ENCODE data around the gene SAMSN1. TPM values are rescaled to one million over a fixed set of nuclear protein-coding genes. Genes with fewer than 3 reads are reported as not detected.

Gene SAMSN1
- 10 to 100 TPM; 15.4 to 21.0 (median 19.6) TPM for polyA plus RNA-seq

DNA sequence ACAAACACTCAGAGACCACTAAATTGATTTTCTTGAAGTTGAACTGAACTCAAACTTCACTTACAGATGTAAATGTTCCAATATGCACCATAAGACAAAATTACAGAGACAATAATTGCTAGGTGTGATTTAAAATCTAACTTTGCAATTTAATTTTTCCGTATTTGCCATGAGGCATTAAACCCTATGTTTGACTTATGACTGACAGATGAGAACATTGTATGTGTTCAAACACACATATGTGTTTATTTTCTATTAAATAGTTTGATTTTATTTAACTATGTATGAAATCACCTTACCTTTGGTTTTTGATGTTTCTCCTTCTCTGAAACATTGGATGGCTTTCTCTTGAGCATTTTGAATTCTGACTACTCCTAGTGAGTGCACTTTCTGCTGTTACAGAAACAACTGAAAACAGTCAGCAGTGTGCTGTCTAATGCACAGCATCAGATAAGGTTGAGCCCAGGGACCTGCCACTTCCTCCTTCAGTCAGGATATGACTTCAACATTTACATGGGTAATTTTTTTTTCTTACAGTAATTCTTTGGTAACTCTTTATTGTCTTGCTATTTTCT is at the start of gene SAMSN1:
TSS of gene SAMSN1 (minus strand) at position 410 of the 575 bp plus-strand sequence. CDS start at position 356, 54 bp downstream.
- H3K9me3 Mint-ChIP-seq: no peaks in the 10 kb centered on the region
- no peaks in the 10 kb centered on the region for H3K36me3 Mint-ChIP-seq
- H3K4me1 Mint-ChIP-seq: peaks cover 45 to 71% of the 10 kb centered on the region in 2 donors
- H3K27me3 Mint-ChIP-seq (ENCODE audit: low read depth in 3 of 3): no peaks in the 10 kb centered on the region
- peak within 1 kb of the TSS; percentile 86 to 94 (median 92) for H3K4me3 Mint-ChIP-seq
- H3K27ac Mint-ChIP-seq: peak within 1 kb of the TSS; percentile 93 to 98 (median 94)
- DNase-seq: peak; percentile 46 to 73 (median 69)

DNA sequence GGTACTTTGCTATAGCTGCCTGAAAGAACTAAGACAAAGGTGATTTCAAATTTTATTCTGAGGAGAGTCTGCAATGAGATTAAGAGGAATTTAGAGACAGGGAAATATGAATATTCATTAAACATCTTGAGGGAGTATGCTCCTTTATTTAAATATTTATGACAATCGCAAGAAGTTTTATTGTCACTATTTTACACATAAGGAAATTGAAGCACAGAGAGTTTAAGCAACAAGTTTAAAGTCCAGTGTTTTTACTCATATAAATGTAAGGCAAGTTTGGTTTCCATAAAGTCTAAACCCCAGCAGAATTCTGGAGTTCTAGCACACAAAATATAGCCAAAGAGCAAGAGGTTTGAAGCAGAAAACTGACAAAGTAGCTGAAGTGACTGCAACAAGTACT is 49.3 kb upstream of the SAMSN1 start:
- Mint-ChIP-seq H3K36me3 (peaks cover 0 to 5% (median 4%) of the 10 kb centered on the region in 3 donors), H3K9me3 (peaks cover 0 to 4% (median 0%) of the 10 kb centered on the region in 6 donors), H3K4me3 (no peak overlapping the region), H3K4me1 (peaks cover 14 to 21% of the 10 kb centered on the region in 2 donors), H3K27ac (no peak overlapping the region), H3K27me3 (ENCODE audit: low read depth in 3 of 3) (peaks cover 0 to 2% (median 1%) of the 10 kb centered on the region in 3 donors)
- DNase-seq: no peak

DNA sequence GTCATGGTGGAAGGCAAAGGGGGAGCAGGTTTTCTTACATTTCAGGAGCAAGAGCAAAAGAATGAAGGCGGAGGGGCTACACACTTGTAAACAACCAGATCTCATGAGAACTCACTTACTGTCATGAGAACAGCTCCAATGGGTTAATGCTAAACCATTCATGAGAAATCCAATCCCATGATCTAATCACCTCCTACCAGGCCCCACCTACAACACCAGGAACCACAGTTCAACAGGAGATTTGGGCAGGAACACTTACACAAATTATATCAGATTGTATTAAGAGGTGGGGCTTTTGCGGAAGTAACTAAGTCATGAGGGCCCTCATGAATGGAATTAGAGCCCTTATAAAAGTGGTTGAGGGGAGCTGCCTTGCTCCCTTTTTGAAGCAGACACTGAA is 48.9 kb upstream of the SAMSN1 start:
- Mint-ChIP-seq H3K27me3 (ENCODE audit: low read depth in 3 of 3) (peaks cover 0 to 2% (median 1%) of the 10 kb centered on the region in 3 donors), H3K27ac (no peak overlapping the region), H3K36me3 (peaks cover 0 to 5% (median 4%) of the 10 kb centered on the region in 3 donors), H3K4me1 (peaks cover 14 to 26% of the 10 kb centered on the region in 2 donors), H3K4me3 (no peak overlapping the region), H3K9me3 (peaks cover 0 to 4% (median 0%) of the 10 kb centered on the region in 6 donors)
- DNase-seq: no peak

DNA sequence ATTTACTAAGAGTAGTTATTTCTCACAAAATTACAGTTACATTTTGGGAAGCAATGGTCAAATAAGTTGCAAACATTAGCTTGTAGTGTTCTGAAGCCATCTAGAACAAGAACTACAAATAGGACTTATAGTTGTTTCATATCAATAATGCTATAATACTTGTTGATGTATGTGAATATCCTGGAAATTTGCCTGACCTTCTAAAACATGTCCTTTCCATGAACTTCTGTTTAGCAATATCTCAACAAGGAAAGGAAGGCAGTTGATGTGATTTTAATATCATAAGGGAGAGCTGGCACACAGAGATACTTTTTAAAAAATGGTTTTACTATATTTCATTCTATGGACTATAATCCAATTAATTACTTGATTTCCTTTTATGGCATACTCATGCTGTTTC is 47.1 kb upstream of the SAMSN1 start:
- DNase-seq: no peak
- Mint-ChIP-seq H3K9me3 (peaks cover 0 to 4% (median under 1%) of the 10 kb centered on the region in 6 donors), H3K4me1 (peaks cover 18 to 31% of the 10 kb centered on the region in 2 donors), H3K36me3 (peaks cover 0 to 8% (median 4%) of the 10 kb centered on the region in 3 donors), H3K27me3 (ENCODE audit: low read depth in 3 of 3) (peaks cover 0 to 2% (median 0%) of the 10 kb centered on the region in 3 donors), H3K27ac (no peak overlapping the region), H3K4me3 (no peak overlapping the region)

DNA sequence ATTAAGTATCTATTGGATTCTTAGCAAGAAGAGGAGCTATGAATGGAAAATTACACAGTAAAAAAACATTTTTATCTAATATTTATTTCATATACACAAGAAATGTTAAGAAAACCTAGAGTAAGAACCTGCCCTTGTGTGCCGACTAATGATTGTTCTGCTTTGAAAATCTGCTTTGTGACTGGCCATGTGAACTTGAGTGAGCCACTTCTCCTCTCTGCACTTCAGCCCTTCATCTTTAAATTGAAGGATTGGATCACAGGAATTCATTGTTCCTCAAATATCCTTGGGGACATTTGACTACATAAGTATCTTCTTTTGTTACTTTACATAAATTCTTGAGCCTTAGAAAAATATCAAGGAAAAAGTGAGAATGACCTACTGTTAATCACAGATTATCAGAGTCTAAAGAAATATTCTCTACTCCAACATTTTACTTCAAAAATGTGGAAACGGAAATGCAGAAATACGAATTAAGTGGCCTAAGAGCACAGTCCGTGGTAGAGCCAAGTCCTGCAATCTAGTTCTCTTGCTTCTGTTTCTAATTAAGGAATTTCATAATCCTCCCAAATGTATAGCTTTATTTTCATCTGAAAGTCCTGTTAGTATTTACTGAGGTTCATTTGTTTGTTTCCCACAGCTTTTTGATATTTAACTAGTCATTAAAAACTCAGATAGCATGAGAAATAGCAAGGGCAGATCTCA is 46.3 kb upstream of the SAMSN1 start:
- Mint-ChIP-seq H3K36me3 (peaks cover 0 to 8% (median 4%) of the 10 kb centered on the region in 3 donors), H3K9me3 (peaks cover 0 to 4% (median 0%) of the 10 kb centered on the region in 6 donors), H3K27me3 (ENCODE audit: low read depth in 3 of 3) (peaks cover 0 to 2% (median 0%) of the 10 kb centered on the region in 3 donors), H3K4me1 (peaks cover 18 to 31% of the 10 kb centered on the region in 2 donors), H3K27ac (peak overlapping the region in 2 of 6 donors; percentile 34 to 61), H3K4me3 (peak overlapping the region in 1 of 5 donors; percentile 18)
- no peak for DNase-seq

DNA sequence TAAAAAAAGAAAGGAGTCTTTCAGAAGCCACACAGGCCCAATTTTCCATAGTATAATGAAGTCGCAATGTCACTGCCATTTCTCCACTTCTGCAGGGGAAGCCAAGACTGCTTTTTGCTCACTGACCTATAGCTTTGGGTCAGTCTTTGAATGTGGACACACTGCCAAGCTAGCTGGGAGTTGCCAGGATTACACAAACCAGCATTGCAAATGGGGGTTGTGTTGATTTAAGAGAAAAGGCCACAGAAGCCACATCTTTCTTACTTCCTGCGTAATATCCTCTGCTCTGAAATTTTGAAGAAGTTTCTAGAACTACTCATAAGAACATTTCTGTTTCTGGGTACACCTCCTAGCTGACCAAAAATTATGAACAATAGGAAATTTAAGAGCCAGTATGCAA is 45.8 kb upstream of the SAMSN1 start:
- H3K9me3 Mint-ChIP-seq: peaks cover 0 to 4% (median 0%) of the 10 kb centered on the region in 6 donors
- peak overlapping the region in 3 of 5 donors; percentile 18 to 44 (median 37) for H3K4me3 Mint-ChIP-seq
- peak in 2 of 3 donors; percentile 18 to 31 for DNase-seq
- H3K4me1 Mint-ChIP-seq: peaks cover 18 to 31% of the 10 kb centered on the region in 2 donors
- H3K36me3 Mint-ChIP-seq: peaks cover 0 to 8% (median 4%) of the 10 kb centered on the region in 3 donors
- peaks cover 0 to 2% (median 0%) of the 10 kb centered on the region in 3 donors for H3K27me3 Mint-ChIP-seq (ENCODE audit: low read depth in 3 of 3)
- peak overlapping the region; percentile 0 to 74 (median 65) for H3K27ac Mint-ChIP-seq

DNA sequence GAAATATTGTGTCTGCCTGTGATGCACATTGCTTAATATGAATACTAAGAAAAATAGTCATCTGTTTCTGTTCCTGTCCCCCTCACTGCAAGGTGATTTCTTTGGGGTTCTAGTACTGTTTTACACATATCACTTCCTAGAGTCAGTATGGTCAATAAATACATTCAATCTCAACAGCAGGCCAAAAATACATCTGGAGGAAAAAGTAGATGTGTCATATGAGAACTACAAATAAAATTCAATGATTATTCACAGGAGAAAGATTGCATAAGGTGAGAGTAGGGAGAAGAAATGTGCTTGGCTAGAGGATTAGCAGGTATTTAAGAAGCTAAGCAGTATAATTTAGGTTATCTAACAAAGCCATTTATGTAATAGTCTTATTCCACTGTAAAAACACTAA is 45.3 kb upstream of the SAMSN1 start:
- Mint-ChIP-seq H3K27me3 (ENCODE audit: low read depth in 3 of 3) (peaks cover 0 to 2% (median 0%) of the 10 kb centered on the region in 3 donors), H3K9me3 (peaks cover 0 to 4% (median 0%) of the 10 kb centered on the region in 6 donors), H3K4me1 (peaks cover 18 to 31% of the 10 kb centered on the region in 2 donors), H3K27ac (peak overlapping the region in 4 of 6 donors; percentile 27 to 74 (median 65)), H3K36me3 (peaks cover 0 to 8% (median 4%) of the 10 kb centered on the region in 3 donors), H3K4me3 (peak overlapping the region in 3 of 5 donors; percentile 18 to 44 (median 37))
- no peak for DNase-seq

DNA sequence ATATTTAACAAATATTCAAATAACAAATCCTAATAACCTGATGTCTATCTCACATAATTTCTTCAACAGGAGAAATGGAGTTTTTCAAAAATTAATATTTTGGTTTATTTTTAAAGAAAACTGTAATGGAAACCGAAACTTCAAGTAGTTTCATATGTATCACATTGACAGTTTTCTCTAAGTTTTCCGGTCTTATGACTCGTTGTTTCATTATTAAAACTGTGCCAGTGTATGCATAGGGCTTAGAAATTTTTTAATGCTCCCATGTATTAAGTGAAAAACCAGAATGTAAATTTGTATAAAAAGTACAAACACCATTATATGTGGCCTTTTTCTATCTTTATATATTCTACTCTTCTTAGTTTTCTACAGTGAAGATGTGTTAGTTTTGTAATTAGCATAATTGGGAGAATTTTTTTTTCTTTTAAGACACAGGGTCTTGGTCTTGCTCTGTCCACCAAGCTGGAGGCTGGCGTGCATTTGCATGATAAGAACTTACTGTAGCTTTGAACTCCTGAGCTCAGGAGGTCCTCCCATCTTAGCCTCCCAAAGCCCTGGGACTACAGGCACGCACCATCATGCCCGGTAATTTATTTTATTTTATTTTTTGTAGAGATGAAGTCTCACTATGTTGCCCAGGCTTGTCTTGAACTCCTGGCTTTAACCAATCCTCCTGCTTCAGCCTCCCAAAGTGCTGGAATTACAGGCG is 43.9 kb upstream of the SAMSN1 start:
- peak in 1 of 3 donors; percentile 16 for DNase-seq
- peaks cover 0 to 2% (median 0%) of the 10 kb centered on the region in 3 donors for H3K27me3 Mint-ChIP-seq (ENCODE audit: low read depth in 3 of 3)
- peaks cover 0 to 8% (median 4%) of the 10 kb centered on the region in 3 donors for H3K36me3 Mint-ChIP-seq
- H3K4me3 Mint-ChIP-seq: peak overlapping the region in 3 of 5 donors; percentile 31 to 74 (median 68)
- peaks cover 0 to 4% (median 0%) of the 10 kb centered on the region in 6 donors for H3K9me3 Mint-ChIP-seq
- H3K4me1 Mint-ChIP-seq: peaks cover 18 to 31% of the 10 kb centered on the region in 2 donors
- peak overlapping the region in 4 of 6 donors; percentile 4 to 84 (median 70) for H3K27ac Mint-ChIP-seq

DNA sequence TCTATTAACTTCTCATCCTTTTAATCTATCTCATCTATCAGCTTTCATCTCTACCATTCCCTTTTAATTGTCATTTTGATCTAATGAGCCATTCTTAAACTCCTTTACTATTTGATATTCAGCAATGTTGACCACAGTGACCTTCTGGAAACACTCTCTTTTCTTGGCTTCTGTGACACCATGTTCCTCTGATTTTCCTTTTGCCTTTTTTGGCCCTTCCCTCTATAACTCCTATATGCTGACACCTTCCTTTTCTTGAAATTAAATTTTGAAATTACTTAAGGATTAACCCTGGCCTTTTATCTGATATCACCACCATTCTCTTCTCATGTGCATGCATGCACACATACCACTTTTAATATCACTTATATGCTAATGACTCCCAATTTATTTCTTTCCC is 41.2 kb upstream of the SAMSN1 start:
- H3K9me3 Mint-ChIP-seq: peaks cover 0 to 4% (median 0%) of the 10 kb centered on the region in 6 donors
- DNase-seq: no peak
- H3K4me1 Mint-ChIP-seq: peaks cover 15 to 24% of the 10 kb centered on the region in 2 donors
- no peak overlapping the region for H3K4me3 Mint-ChIP-seq
- peaks cover 0 to 3% (median 0%) of the 10 kb centered on the region in 3 donors for H3K36me3 Mint-ChIP-seq
- H3K27me3 Mint-ChIP-seq (ENCODE audit: low read depth in 3 of 3): no peaks in the 10 kb centered on the region
- H3K27ac Mint-ChIP-seq: peak overlapping the region in 1 of 6 donors; percentile 9

DNA sequence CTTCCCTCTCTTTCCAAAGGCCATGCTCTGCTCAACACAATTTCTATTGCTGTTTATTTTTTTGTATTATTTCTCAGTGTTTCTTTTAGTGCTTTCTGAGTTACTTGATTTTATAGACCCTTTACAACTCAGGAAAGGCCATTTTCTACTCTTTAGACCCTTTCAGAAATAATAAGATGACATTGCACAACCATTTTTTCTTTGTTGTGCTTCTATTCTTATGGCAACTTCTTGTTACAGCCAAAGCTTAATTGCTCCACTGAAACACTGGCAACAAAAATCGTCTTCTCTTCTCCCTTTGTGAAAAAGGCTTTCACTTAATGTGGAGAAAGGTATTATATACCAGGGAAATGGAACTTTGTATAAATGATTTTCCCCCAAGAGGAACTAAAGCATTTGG is 39.0 kb upstream of the SAMSN1 start:
- peaks cover 4 to 7% of the 10 kb centered on the region in 2 donors for H3K4me1 Mint-ChIP-seq
- H3K9me3 Mint-ChIP-seq: peaks cover 0 to 4% (median 0%) of the 10 kb centered on the region in 6 donors
- no peaks in the 10 kb centered on the region for H3K27me3 Mint-ChIP-seq (ENCODE audit: low read depth in 3 of 3)
- DNase-seq: no peak
- H3K4me3 Mint-ChIP-seq: no peak overlapping the region
- H3K36me3 Mint-ChIP-seq: peaks cover 0 to 3% (median 0%) of the 10 kb centered on the region in 3 donors
- no peak overlapping the region for H3K27ac Mint-ChIP-seq

DNA sequence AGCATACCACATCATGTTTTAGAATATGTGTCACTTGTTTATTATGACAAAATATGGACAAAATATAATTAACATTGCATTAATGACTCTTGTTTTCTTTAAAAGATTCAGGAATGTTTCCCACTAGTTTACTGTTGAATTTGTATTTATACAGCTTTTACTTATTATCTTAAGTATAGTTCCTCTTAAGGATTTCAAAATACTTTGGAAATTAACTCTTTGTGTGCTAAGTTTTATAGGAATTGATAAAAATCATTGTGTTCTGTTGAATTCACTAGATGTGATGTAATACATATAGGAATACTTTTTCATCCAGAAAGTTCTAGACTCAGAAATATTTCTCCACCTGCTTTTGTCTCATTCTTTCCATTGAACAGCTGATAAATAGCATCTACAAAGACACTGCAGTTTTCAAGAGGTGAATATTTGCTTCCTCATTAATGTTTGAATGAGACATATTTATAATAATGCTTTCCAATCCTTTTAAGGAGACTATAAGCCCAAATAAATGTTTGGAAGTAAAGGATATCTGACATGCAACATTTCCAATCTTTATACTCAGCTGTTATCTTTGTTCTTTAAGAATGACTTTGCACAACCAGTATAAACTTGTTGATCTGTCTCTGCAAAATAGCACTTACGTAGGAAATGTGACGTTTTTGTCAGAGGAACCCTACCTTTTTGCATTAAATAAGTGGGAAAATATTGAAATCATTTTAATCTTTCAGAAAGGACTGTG is 38.4 kb upstream of the SAMSN1 start:
- peaks cover 0 to 4% (median 0%) of the 10 kb centered on the region in 6 donors for H3K9me3 Mint-ChIP-seq
- no peak for DNase-seq
- no peak overlapping the region for H3K4me3 Mint-ChIP-seq
- H3K27me3 Mint-ChIP-seq (ENCODE audit: low read depth in 3 of 3): no peaks in the 10 kb centered on the region
- no peak overlapping the region for H3K27ac Mint-ChIP-seq
- H3K4me1 Mint-ChIP-seq: peaks cover under 1% of the 10 kb centered on the region in 2 donors
- H3K36me3 Mint-ChIP-seq: peaks cover 0 to 3% (median 0%) of the 10 kb centered on the region in 3 donors

DNA sequence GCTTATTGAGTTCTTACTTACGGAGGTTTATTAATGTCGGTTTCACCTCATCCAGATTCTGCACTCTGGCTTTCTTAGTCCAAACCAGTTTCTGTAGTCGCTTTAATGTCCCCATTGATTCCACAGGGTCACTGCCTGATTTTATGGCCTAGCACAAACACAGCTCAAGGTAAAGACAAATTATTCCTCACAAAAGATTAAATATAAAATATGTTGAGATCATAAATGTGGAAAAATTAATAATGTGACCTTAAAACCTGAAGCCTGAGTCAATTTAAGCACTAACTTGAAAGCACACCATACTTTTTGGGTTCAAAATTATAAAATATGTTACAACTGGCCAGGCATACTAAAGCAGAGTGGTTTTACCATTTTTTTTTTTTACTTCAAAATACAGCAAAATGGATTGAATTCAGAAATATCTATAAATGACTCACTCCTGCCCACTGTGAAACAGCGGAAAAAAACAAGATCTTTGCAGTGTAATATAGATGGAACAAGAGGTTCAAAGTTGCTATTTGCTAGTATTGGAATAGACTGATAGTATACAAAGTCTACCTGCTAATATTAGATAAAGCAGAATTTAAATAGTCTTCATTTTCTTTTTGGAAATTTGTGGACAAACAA is 37.6 kb upstream of the SAMSN1 start:
- Mint-ChIP-seq H3K9me3 (peaks cover 0 to 4% (median 0%) of the 10 kb centered on the region in 6 donors), H3K4me3 (no peak overlapping the region), H3K27ac (no peak overlapping the region), H3K36me3 (peaks cover 0 to 3% (median 0%) of the 10 kb centered on the region in 3 donors), H3K27me3 (ENCODE audit: low read depth in 3 of 3) (no peaks in the 10 kb centered on the region), H3K4me1 (no peaks in the 10 kb centered on the region)
- no peak for DNase-seq

All from immature natural killer cell (primary cell).